AG09309 (cell line): ENCODE measurements around the gene UNC13B.
A peak's percentile ranks its signal among the peaks of the same experiment; 100 is the strongest.

Experiments
- DNase-seq: peaks from one replicate; pipeline ENCODE4 v3.0.0-alpha.2; 2010; ENCODE audit warnings: low read depth
- H3K4me3 ChIP-seq: 2 replicates; pipeline ENCODE4 v1.5.1; 2011; ENCODE audit warnings: mild to moderate bottlenecking, low read depth, low read length, moderate library complexity; ENCODE audit not compliant: control insufficient read depth
- TF ChIP-seq, protein P1 (sequence below): IDR thresholded peaks from 2 replicates; pipeline ENCODE4 v1.5.1; 2011; ENCODE audit warnings: mild to moderate bottlenecking, low read depth, low read length, inconsistent platforms; ENCODE audit not compliant: insufficient read depth, control insufficient read depth; ENCODE audit errors: missing control alignments

Gene UNC13B

DNA sequence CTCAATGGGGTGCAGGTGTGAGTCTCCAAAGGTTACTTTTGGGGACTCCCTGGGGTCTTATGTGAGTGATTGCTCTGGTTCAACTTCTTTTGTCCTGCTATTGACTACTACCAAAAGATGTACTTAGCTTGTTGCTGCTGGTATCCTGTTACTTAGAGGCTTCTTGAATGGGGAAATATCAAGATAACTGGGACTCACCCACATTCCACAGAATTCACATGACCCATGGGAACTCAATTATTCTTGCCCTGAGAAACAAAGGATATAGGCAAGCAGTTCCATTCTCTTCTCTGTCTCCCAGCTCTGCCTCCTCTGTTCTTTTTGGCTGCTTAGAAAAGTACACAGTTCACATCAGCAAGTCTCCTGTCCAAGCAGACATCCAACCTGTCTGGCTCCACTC, 105.9 kb downstream of the UNC13B start:
- H3K4me3 ChIP-seq = no peak overlapping the region
- TF ChIP-seq, protein P1, sequence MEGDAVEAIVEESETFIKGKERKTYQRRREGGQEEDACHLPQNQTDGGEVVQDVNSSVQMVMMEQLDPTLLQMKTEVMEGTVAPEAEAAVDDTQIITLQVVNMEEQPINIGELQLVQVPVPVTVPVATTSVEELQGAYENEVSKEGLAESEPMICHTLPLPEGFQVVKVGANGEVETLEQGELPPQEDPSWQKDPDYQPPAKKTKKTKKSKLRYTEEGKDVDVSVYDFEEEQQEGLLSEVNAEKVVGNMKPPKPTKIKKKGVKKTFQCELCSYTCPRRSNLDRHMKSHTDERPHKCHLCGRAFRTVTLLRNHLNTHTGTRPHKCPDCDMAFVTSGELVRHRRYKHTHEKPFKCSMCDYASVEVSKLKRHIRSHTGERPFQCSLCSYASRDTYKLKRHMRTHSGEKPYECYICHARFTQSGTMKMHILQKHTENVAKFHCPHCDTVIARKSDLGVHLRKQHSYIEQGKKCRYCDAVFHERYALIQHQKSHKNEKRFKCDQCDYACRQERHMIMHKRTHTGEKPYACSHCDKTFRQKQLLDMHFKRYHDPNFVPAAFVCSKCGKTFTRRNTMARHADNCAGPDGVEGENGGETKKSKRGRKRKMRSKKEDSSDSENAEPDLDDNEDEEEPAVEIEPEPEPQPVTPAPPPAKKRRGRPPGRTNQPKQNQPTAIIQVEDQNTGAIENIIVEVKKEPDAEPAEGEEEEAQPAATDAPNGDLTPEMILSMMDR = no peak

DNA sequence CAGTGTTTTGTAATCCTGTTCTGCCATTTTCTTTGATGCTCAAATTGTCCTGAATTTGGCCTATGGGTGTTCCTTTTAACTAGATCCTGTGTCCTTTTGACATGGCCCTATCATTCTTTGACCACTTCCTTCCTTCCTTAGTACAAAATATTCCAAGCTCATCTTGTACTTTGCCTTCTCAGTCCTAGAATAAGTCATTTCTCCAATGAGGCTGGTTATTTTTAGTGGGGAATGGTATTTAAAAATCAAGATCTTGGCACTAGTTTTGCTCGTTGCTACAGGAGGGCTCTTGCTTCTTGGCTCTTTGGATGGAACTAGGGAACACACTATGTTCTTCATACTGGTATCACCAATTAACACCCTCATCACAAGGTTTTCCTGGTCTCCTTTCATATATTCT, 108.1 kb downstream of the UNC13B start:
- TF ChIP-seq, protein P1 = no peak
- H3K4me3 ChIP-seq = no peak overlapping the region
- no peak for DNase-seq

More for the DNA sequence above, 105.9 kb downstream of the UNC13B start:
- peak; percentile 42 for DNase-seq

DNA sequence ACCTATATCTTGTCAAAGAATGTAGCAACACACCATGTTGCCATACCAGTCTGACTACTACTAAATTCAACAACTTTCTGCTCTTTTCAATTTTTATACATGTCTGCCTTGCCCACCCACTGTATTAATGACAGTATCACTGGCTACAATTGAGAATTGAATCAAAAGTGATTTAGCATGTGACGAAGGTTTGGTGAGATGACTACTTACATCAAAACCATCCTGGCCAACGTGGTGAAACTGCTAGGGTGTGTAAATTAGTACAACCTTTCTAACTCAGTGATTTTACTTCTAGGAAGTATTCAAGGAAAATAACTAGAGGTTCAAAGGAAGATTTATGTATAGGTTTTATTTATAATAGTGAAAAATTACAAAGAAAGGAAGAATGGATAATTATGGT, 109.8 kb downstream of the UNC13B start:
- no peak overlapping the region for H3K4me3 ChIP-seq
- no peak for DNase-seq
- TF ChIP-seq, protein P1 = no peak

DNA sequence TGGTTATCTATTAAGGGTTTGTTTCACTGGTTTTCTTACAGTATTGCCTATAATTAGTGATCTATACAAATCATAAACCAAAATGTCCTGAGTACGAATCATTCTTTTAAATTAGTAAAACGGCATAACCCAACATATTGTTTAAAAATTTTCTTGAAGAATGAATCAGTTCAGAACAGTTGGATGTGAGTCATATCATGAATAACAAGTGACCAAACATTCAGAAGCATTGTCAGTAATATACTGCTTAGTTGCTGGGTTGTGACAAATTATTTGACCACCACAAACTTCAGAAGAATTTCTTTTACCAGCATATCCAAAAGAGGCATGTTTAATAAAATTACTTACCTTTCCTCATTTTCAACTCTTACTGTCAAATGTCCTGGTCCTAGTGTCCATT, 111.2 kb downstream of the UNC13B start:
- no peak for DNase-seq
- no peak overlapping the region for H3K4me3 ChIP-seq
- TF ChIP-seq, protein P1 = no peak

DNA sequence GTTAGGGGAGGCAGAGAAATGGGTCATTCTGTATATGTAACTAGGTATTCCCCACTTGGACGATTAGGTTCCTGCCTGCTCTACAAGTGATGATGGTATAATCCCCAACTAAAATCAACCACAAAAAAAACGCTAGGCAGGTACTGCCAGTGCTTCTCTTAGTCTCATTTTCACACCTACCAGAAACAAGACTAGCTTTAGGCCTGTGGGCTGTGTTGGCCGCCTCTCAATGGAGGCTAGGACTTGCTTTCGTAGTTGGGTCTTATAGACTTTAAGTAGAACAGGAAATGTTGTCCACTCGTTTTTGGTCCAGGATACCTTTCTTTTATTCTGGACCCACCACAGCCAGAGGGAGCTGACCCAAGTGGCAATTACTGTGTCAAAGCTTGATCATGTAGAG, 111.8 kb downstream of the UNC13B start:
- no peak overlapping the region for H3K4me3 ChIP-seq
- TF ChIP-seq, protein P1 = no peak
- DNase-seq = no peak

DNA sequence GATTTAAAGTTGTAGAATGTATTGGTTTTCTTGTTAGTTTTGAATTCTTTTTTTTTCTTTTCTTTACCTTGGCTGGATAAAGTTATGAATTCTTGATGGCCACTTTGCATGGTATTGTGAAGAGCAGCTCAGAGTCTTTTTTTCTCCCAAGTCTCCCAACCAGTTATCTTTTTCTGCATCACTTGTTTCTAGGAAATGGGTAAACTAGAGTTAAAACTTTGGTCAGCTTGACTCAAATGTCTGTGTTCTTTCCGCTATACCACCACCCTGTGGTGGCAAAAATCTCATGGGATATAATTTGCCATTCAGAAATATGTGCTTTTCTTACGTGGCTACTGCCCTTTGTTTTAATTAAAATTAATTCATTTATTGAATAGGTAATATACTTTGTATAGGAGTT, 113.2 kb downstream of the UNC13B start:
- no peak for DNase-seq
- TF ChIP-seq, protein P1 = no peak
- H3K4me3 ChIP-seq = no peak overlapping the region

DNA sequence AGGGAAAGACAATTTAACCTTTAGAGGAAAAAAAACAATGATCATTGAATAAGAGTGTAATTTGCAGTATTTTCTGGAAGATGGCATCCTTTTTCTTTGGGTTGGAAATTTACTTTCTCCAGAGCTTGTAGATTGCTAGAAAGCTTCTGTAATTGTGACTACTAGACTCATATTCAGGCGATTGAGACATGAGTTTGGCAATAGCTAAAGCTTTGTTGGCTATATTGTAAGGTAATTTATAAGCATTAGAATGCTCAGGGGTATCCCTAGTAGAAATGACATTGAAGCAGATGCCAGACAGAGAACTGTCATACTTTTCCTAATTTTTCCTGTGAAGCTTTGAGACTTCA, 115.3 kb downstream of the UNC13B start:
- H3K4me3 ChIP-seq = no peak overlapping the region
- TF ChIP-seq, protein P1 = no peak
- no peak for DNase-seq
